Activated CD8-positive, alpha-beta memory T cell treated with anti-CD3 and anti-CD28 coated beads for 1 hour (primary cell): Measurements from ENCODE around the gene DEDD.

Experiments
- DNase-seq, 2 donors: peaks; one replicate each; pipeline ENCODE4 v3.0.0-alpha.2; 2020; ENCODE audit warnings: low read depth in 1 of 2; ENCODE audit errors: extremely low read depth in 1 of 2

Gene DEDD

DNA sequence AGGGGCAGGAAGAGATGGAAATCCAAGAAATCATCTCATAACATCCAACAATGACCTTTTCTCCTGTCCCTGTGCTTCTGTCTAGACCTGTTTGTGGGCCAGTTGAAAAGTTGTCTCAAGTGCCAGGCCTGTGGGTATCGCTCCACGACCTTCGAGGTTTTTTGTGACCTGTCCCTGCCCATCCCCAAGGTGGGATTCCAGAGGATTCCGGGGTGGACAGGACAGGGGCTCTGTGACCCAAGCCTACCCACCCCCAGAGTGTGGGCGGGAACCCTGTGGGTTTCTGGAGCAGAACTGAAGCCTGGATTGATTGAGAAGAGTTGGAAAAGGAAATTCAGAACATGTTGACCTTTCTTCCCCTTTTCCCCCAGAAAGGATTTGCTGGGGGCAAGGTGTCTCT lies 31.3 kb upstream of the DEDD start:
- DNase-seq, result no peak

DNA sequence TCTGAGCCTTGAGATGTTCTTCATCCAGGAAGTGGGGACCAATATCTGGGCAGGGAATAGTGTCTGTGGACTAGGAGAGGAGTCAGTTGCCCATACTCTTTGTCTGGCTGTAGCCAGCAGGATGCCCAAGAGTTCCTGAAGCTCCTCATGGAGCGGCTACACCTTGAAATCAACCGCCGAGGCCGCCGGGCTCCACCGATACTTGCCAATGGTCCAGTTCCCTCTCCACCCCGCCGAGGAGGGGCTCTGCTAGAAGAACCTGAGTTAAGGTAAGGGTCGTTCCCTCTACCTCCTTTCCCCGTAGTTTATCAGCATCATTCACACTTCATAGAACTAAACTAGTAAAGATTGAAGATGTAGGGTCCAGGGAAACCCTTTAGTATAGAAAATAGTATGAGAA lies 30.3 kb upstream of the DEDD start:
- no peak for DNase-seq

DNA sequence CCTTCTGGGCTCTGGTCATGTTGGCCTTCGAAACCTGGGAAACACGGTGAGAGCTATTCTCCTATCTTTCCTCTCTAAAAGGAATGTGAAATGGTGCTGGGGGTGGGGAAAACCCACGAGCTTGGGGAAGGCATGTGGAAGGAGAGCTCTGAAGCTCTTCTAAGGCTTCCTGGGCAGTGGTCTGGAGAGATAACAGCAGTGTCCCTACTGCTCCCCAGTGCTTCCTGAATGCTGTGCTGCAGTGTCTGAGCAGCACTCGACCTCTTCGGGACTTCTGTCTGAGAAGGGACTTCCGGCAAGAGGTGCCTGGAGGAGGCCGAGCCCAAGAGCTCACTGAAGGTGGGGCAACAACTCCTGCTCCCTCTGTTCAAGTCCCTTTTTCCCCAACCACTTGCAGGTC lies 29.6 kb upstream of the DEDD start:
- no peak for DNase-seq

DNA sequence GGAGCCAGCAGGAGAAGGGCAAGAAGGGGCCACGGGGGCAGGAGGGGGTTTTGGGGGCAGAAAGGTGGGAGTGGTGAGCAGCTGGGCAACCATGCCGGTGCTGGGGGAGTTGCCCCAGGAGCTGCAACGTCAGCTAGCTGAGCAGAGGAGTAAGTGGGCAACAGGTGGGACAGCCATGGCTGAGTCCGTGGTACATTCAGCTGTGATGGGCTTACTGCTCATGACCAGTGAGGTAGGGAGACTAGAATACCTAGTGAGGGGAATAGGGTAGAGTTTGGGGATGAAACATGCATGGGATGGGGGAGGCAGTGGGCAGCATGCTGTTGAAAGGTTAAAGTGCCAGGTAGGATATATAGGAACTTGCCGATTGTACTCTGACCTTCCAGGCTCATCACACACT lies 29.2 kb upstream of the DEDD start:
- no peak for DNase-seq

DNA sequence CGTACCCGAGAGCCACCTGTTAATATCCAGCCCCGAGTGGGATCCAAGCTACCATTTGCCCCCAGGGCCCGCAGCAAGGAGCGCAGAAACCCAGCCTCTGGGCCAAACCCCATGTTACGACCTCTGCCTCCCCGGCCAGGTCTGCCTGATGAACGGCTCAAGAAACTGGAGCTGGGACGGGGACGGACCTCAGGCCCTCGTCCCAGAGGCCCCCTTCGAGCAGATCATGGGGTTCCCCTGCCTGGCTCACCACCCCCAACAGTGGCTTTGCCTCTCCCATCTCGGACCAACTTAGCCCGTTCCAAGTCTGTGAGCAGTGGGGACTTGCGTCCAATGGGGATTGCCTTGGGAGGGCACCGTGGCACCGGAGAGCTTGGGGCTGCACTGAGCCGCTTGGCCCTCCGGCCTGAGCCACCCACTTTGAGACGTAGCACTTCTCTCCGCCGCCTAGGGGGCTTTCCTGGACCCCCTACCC lies 28.2 kb upstream of the DEDD start:
- no peak for DNase-seq

DNA sequence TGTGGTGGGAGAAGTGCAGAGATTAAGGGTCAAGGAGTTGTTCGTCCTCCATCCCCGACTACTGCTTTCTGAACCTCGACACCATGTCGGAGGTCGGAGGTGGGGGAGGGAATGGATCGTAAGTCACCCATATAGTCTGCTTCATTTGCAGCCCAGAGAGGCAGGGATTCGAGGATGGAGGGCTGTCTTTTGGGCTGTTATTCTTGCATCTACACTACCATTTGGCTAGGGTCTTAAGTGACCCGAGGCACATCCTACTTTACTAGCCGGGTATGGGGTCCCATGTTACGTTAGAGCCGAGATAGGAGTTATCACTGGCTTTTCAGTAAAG lies 27.4 kb upstream of the DEDD start:
- DNase-seq, result no peak

DNA sequence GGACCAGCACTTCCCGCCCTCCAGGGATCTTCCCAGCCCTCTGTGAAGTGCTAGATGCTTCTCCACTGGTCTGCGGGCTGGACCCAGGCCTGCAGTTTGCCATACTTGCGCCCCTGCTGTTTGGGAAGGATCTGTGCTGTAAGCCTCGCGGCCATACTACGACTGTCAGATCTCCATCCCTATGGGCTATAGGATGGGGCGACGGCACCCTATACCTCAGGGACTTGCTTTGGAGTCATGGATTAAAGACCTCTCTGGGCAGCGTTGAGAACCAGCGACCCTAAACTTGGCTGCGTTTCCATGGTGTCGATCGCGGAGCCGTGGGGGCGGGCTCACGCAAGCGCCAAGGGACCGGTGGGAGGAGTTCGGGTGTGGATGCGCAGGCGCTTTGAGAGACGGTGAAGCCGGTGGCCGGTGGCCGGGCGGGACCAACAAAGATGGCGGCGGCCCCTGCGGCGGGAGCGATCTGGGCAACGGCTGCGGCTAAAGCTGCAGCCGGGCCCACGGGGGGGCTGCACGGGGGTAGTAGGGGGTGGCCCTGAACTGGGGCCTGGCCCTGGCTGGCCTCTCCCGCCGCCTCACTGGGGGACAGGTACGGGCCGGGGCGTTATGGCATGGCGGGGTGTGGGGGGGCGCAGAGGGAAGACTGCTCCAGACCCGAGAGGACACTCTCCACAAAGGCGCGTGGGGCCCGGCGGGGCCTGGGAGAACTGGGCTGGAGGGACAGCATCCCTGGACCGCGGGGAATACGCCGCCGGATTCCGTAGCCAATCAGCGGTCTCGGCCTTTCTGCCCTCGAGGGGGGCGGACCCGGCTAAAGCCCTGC lies 26.8 kb upstream of the DEDD start, which contains the start of gene USP21:
Gene USP21 (plus strand): TSS at position 414 of the 826 bp plus-strand sequence. CDS start 1,141 bp downstream, outside the sequence.
- peak; percentile 81 to 86 for DNase-seq

DNA sequence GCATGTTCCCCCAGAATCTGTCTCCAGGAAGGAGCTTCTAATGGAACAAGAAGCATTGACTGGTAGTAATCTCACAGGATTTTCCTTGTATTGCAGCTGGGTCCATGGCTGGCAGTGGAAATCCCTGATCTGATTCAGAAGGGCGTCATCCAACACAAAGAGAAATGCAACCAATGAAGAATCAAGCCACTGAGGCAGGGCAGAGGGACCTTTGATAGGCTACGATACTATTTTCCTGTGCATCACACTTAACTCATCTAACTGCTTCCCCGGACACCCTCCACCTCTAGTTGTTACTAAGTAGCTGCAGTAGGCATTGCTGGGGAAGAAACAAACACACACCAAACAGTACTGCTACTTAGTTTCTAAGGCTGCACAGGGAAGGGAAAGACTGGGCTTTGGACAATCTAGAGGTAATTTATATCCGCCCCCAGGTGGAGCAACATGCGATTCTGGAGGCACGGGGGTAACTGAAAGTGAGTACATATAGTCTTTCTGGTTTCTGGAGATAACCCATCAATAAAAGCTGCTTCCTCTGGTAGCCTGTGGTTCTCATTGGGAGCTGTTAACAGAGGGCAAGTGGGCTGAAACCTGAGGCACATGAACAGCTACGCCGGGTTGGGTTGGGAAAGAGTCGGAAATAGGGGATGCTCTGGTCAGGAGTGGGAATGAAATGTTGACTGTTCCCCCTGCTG lies 26.0 kb upstream of the DEDD start:
- no peak for DNase-seq

DNA sequence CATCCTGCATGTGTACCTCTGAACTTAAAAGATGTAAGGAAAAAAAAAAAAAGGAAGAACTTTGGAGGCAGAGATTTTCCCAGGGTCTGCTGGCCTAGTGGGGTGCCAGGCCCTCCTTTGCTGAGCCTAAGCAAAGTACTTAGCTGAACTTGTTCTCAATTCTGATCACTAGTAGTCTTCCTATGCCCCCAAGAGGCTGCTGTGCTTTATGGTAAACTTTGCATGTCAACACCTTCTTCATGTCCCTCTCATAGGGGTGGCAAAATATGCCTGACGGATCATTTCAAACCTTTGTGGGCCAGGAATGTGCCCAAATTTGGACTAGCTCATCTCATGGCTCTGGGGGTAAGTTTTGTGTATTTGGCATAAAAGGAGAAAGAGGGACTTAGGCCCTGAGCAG lies 25.4 kb upstream of the DEDD start:
- no peak for DNase-seq

DNA sequence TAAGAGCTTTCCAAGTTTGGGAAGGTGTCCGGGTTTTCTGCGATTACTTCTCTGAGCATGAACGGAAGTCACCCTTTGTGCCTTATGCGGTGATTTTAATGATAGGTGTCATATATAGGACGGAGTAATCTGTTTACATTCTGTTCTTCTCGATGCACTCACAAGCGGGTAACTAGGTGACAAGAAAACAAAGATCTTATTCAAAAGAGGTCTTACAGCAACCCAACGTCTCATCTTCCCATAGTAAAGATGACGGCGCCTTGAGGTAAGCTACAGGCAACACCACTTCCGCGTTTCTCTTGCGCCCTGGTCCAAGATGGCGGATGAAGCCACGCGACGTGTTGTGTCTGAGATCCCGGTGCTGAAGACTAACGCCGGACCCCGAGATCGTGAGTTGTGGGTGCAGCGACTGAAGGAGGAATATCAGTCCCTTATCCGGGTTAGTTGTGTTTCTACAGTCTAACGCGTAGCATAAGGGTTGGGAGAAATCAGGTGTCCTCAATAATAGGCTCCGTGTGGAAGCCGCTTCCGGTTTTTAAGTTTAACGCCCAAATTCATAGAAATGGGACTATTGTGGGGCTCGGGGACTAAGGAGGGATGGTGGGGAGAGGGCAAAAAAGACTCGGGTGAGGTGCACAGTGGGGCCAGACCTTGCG lies 21.3 kb upstream of the DEDD start, which contains the start of gene UFC1:
Gene UFC1 (plus strand): TSS at position 297 of the 656 bp plus-strand sequence. CDS start 20 bp downstream, at position 317.
- DNase-seq, result peak; percentile 54 to 60

DNA sequence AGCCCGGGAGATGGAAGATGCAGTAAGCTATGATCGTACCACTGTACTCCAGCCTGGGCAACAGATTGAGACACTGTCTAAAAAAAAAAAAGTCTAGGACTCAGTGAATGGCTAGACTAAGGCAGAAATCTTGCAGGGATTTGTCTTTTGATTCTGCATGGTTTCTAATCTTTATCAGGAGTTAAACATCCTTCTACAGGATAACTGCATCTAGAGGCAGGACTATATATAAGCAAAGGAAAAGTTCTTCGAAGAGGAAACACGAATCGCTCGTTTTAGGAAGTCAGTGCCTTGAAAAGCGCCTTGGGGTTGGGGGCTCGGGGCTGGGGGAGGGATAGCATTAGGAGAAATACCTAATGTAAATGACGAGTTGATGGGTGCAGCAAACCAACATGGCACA lies 20.7 kb upstream of the DEDD start:
- no peak for DNase-seq

DNA sequence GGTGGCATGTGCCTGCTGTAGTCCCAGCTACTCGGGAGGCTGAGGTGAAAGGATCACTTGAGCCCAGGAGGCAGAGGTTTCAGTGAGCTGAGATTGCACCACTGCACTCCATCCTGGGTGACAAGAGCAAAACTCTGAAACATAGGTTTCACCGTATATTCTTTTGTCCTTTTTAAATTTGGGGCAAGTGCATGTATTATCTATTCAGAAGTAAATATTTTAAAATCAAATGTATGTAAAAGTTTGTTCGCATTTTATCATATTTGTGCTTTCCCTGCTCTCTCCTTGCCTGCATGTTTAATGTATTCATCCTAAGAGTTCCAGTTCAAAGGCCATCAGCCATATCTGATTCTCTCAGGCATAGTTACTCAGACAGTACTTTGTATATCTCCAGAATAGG lies 13.4 kb upstream of the DEDD start:
- DNase-seq, result no peak

DNA sequence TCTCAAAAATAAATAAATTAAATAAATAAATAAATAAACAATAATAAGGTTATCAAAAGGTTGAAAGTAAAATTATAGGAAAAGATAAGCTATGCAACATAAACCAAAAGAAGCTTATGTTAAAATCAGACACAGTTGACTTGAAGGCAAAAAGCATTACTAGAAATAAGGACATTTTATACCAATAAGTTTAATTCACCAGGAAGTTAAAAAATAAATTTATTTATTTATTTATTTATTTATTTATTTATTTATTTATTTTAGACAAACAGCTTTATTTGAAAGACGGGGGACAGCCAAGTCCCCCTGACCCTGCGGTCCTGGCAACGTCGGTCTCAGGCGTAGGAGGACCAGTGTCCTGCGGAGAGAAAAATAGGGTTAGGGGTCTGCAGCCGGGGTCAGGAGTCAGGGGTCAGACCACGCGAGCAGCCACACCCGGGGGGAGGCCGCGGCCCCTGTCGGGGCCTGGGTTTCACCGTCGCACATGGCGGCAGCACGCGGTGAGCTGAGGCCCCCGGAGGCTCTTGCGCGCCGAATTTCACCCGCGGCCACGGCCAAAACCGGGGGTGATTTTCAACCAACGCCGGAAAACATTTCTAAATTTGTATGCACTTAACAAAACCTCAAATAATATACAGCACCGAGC lies 8.4 kb upstream of the DEDD start:
- no peak for DNase-seq

DNA sequence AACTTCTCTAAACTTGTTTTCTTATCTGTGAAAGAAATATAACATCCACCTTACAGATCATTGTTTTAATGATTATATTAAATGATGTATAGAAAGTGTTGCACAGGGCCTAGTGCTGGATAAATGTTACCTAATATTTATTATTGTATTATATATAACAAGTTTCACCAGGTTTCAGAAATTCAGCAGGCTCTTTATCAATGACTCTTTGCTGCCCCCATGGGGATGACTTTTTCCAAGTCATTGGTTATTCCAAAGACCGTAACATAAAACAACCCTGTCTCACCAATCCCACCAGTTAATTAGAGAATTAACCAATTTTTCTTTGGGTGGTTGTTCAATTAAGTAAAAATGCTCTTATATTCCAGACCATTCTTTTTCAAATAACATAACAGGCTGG lies 7.3 kb upstream of the DEDD start:
- DNase-seq, result no peak

DNA sequence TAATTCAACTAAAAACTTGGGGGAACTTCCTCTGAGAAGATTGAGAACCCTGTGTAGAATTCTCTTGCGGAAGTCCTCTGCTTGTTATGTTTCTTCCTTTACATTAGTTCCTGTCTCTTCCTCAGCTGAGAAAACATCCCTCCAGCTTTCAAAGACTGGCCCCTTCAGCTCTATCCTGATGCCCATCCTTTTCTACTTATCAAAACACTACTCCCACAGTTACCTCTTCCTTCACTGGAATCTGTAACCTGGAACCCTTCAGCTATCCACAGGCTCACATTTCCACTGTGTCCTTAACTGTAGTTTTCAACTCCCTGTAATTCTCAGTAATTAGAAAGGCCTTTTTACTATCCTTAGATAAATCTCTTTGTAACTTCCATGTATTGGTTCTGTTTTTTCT lies 6.0 kb upstream of the DEDD start:
- DNase-seq, result no peak

DNA sequence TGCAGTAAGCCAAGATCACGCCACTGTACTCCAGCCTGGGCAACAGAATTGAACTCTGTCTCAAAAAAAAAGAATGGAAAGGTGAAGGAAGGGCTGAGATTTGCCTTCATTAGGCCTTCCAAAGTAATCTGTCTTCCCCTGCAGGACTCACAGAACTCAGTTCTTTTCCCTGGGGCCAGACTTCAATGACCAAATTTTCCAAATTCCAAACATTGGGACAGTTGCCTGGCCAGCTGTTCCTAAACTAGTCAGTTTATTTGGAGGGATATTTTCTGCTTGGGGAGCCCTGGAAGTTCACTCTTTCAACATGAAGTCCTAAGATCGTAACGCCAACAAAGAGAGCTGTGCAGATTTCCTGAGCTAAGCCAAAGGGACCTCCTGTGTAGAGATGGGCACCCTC lies 5.4 kb upstream of the DEDD start:
- DNase-seq, result no peak

DNA sequence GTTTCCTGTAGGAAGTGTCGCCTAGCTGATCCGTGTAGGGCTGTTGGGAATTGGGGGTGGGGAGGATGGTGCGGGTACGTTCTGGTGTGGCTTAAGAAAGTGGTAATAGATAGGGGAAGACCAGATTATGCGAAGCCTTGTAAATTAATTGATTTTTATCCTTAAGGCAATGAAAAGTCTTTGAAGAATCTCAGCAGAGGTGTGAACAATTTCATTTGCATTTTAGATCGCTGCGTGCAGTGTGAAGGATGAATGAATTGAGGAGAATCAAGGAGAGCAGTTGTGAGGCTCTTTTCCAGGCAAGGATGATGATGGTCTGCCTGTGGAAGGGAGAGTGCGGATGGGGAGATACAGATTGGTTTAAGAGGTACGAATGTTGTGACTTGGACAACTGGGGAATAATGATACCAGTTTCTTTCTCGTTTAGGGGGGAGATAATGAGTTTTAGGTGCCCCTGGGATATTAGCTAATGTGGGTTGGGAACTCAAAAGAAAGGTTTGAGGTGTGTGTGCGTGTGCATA lies 813 bp upstream of the DEDD start:
- DNase-seq, result no peak

DNA sequence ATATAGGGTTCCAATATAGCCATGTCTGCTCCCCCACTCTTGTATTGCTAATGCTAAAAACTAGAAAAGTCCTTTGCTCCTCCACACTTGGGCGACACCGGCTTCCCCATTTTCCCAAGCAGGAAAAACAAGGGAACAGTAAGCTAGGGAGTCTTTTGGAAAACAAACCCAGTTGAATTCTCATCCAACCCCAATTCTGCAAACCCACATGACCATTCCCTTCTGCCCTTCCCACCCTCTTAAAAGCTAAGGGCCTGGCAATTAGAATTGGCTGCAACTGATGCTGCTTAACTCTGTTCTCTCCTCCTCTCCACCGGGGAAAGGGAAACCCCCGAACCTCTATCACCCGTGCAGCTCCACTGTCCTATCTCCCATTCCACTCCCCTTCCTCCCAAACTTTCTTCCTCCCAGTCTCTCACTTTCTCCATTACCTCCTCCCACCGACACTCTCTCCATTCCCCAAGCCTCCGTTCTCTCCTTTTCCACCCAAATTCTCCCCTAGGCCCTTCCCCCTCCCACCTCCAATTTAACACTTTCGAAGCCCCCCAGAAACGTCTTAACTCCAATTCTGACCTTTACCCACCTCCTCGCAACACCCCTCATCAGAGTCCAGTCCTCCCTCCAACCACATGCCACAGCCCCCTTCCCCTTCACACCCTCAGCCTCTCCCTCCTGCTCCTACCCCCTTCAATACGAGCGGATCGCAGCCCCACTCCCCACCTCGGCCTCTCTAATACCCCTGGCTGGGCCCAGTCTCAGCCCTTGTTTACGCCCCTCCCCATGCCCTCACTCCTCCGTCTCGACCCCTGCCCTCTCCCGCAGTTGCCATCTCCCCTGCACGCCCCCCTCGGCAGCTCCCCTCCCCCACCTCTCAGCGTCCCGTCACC lies 701 bp downstream of the DEDD start:
- DNase-seq, result no peak

DNA sequence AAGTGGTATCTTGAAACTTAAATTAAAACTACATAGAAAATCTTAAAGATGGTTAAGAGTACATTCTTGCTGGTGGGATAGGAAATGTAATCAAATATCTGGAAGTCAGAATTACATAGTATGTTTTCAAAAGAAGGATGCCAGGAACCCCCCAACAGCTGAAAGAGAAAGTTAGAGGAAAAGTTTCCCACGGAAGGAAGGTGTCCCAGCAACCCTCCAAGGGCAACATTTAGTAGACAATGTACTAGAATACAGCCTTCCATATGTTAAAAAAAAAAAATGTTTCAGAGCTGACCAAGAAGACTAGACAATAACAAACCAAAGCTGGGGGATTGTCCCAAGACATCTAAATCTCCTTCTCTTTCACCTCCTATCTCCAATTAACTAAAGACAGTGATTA lies 2.2 kb downstream of the DEDD start:
- DNase-seq, result no peak
